ENCODE data around the gene LRTM2.

Gene LRTM2

DNA sequence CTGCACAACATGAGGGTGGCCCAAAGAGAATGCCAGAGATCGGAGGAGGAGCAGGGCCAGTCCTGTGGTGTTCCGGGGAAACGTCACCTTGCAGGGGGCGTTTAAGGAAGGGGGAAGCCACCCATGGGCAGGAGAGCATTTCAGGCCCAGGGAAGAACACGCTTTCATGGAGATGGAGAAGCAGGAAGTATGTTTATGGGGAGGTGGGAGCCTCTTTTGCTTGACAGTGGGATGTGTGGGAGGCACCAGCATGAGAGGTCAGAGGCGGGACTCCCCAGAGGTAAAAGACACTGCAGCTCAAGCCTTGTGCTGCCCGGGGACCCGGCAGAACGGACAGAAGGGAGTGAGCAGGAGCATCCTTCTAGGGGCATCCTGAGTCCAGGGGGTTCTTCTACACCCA is 1.3 kb upstream of the LRTM2 start:
- TF ChIP-seq, protein P1, sequence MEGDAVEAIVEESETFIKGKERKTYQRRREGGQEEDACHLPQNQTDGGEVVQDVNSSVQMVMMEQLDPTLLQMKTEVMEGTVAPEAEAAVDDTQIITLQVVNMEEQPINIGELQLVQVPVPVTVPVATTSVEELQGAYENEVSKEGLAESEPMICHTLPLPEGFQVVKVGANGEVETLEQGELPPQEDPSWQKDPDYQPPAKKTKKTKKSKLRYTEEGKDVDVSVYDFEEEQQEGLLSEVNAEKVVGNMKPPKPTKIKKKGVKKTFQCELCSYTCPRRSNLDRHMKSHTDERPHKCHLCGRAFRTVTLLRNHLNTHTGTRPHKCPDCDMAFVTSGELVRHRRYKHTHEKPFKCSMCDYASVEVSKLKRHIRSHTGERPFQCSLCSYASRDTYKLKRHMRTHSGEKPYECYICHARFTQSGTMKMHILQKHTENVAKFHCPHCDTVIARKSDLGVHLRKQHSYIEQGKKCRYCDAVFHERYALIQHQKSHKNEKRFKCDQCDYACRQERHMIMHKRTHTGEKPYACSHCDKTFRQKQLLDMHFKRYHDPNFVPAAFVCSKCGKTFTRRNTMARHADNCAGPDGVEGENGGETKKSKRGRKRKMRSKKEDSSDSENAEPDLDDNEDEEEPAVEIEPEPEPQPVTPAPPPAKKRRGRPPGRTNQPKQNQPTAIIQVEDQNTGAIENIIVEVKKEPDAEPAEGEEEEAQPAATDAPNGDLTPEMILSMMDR (IDR thresholded peaks at IDR 0.05; ENCODE audit: low read depth, low read length, missing control alignments) = no peak
- no peak overlapping the region for H3K4me3 ChIP-seq (replicated peaks; ENCODE audit: low read depth, low read length)
- DNase-seq (ENCODE audit: extremely low read depth, low read depth) = no peak

DNA sequence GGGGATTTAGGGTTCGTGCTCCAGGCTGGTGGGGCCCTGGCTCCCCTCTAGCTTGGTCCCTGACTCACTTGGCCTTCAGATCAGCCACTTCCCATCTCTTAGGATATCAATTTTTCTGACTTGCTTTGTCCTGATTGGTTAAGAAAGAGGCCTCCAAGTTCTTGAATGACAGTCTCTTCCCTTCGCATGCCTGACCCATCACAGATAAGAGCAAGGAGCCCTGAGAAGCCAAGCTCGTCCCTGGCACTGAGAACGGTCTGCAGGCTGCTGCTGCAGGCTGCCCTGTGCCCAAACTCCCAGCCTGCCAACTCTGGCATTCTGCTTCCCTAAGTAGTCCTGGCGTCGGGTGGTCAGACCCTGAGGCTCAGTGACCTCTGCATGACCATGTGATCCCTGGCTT is 794 bp upstream of the LRTM2 start:
- no peak overlapping the region for H3K4me3 ChIP-seq (replicated peaks; ENCODE audit: low read depth, low read length)
- no peak for DNase-seq (ENCODE audit: extremely low read depth, low read depth)
- TF ChIP-seq, protein P1 (IDR thresholded peaks at IDR 0.05; ENCODE audit: low read depth, low read length, missing control alignments) = no peak

DNA sequence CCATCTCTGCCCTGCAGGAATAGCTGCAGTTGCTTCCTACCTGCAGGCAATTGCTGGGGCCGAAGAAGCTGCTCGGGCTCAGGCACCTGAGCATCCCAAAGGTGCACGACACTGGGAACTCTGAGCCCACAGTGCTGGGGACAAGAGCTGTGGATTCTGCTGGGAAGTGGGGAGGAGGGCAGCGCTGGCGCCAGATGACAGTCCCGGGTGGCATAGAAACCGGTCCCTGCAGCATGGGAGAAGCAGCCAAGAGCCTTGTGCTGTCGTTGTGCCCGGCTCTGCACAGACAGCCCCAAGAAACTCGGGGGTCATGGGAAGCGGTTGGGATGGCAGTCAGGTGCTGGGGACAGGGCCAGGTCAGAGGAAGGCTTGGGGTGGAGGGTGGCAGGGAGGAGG is 529 bp downstream of the LRTM2 start:
- TF ChIP-seq, protein P1 (IDR thresholded peaks at IDR 0.05; ENCODE audit: low read depth, low read length, missing control alignments) = no peak
- DNase-seq (ENCODE audit: extremely low read depth, low read depth) = no peak
- no peak overlapping the region for H3K4me3 ChIP-seq (replicated peaks; ENCODE audit: low read depth, low read length)

DNA sequence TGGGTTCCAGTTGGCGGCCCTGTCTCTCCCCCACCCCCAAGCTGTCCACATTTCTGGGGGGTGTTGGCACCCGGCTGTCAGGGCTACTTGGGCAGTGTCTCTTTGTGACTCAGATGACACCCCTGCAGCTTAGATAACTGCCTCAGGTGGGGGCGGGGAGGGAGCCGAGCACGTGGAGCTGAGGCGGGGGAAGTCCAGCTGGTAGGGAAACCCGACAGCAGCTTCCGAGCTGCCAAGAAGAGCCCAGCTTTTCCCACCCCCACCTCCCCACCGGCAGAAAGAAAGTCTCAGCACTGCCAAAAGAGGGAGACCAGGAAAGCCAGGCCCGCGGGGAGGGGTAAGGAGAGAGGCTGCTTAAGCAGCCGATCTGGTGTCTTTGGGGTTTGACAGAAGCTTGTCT is 1.4 kb downstream of the LRTM2 start:
- no peak for DNase-seq (ENCODE audit: extremely low read depth, low read depth)
- TF ChIP-seq, protein P1 (IDR thresholded peaks at IDR 0.05; ENCODE audit: low read depth, low read length, missing control alignments) = no peak
- H3K4me3 ChIP-seq (replicated peaks; ENCODE audit: low read depth, low read length) = no peak overlapping the region

DNA sequence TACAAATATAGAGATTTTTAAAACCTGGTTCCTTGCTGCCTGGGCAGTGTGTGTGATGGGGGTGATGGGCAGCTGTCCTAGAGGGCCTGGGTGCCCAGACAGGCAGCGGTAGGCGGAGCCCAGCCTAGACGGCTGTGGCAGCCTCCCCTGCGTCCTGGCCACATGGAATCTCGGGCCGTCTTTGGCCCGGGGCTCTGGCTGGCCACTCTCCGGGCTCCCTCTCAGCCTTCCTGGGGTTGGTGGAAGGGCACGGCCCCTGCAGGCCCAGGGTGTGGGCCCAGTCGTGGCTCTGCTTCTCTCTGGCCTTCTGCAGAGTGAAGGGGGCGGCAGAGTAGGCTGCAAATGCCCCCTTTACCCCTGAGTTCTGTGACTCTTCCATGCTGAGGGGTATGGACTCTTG is 2.3 kb downstream of the LRTM2 start:
- DNase-seq (ENCODE audit: extremely low read depth, low read depth) = no peak
- no peak overlapping the region for H3K4me3 ChIP-seq (replicated peaks; ENCODE audit: low read depth, low read length)
- TF ChIP-seq, protein P1 (IDR thresholded peaks at IDR 0.05; ENCODE audit: low read depth, low read length, missing control alignments) = no peak

DNA sequence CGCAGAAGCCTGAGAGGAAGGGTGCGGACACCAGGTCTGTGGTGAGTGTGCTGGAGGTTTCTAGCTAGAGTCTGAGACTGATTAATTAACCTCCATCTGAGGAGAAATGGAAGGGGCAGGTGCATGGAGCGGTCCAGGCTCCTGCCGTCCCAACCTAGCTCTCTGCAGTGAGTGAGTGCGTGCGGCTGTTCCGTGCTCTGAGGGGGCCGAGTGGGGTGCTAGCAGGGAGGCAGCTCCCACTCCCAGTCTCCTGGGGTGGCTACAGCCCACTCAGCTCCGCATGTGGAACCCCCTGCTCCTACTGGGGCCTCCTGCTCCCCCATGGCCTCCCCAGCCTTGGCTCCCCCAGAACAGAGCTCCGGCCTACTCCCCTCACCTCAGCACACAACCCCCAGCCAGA is 2.9 kb downstream of the LRTM2 start:
- no peak overlapping the region for H3K4me3 ChIP-seq (replicated peaks; ENCODE audit: low read depth, low read length)
- DNase-seq (ENCODE audit: extremely low read depth, low read depth) = no peak
- TF ChIP-seq, protein P1 (IDR thresholded peaks at IDR 0.05; ENCODE audit: low read depth, low read length, missing control alignments) = no peak

DNA sequence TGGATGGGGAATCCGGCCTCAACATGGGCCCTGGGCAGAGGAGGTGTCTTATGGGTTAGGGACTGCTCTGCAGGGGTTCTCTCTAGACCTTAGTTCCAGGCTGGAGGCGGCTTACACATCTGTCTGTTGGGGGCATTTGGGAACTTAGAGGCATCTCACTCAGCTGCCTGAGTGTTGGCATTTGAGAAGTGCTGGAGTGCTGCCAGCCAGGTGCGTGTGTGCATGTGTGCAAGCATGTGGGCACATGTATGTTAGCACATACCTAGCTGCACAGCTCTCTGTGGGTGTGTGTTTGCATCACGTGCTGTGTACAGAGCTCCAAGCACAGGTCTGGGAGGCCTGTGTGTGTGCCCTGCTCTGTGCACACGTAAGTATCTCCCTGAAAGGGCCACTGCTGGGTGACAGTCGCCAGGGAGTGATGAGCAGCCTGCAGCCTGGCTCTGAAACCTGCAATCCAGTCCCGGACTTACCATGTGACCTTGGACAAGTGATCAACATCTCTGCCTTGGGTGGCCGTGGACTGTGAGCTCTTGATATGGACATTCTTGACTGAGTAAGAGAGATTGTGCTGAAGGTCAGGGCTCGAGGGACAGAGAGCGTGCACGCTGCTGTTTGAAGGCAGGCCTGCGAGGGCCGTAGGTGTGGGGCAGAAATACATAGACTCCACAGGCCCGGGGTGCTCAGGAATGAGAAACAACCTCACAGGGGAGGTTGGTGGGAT is 5.2 kb downstream of the LRTM2 start:
- DNase-seq (ENCODE audit: extremely low read depth, low read depth) = no peak
- no peak overlapping the region for H3K4me3 ChIP-seq (replicated peaks; ENCODE audit: low read depth, low read length)
- TF ChIP-seq, protein P1 (IDR thresholded peaks at IDR 0.05; ENCODE audit: low read depth, low read length, missing control alignments) = no peak
